ENCODE measurements around the gene CDKAL1. TPM values are rescaled to one million over a fixed set of nuclear protein-coding genes. Genes with fewer than 3 reads are reported as not detected.

The CDKAL1 gene
- total RNA-seq, 1 donor, result 26.8 TPM

- no peak overlapping the region for H3K4me3 ChIP-seq (ENCODE audit: low read depth, low read length)
- no peak for TF ChIP-seq CTCF (IDR thresholded peaks at IDR 0.05; ENCODE audit: insufficient read depth, low read depth, low read length)
- no peak for DNase-seq (ENCODE audit: low read depth)
Measured at GRCh38 chr6:20732896-20733295, 198.6 kb downstream of the CDKAL1 start.

- no peak for TF ChIP-seq CTCF (IDR thresholded peaks at IDR 0.05; ENCODE audit: insufficient read depth, low read depth, low read length)
- H3K4me3 ChIP-seq (ENCODE audit: low read depth, low read length), result no peak overlapping the region
- no peak for DNase-seq (ENCODE audit: low read depth)
Measured at GRCh38 chr6:20737912-20738311, 203.7 kb downstream of the CDKAL1 start.

GRCh38 chr6:20740088-20740487, 205.8 kb downstream of the CDKAL1 start:
- no peak for DNase-seq (ENCODE audit: low read depth)
- no peak for TF ChIP-seq CTCF (IDR thresholded peaks at IDR 0.05; ENCODE audit: insufficient read depth, low read depth, low read length)
- no peak overlapping the region for H3K4me3 ChIP-seq (ENCODE audit: low read depth, low read length)

GRCh38 chr6:20740727-20741126, 206.5 kb downstream of the CDKAL1 start:
- DNase-seq (ENCODE audit: low read depth), result no peak
- H3K4me3 ChIP-seq (ENCODE audit: low read depth, low read length), result no peak overlapping the region
- TF ChIP-seq CTCF (IDR thresholded peaks at IDR 0.05; ENCODE audit: insufficient read depth, low read depth, low read length), result no peak

- no peak overlapping the region for H3K4me3 ChIP-seq (ENCODE audit: low read depth, low read length)
- TF ChIP-seq CTCF (IDR thresholded peaks at IDR 0.05; ENCODE audit: insufficient read depth, low read depth, low read length), result no peak
- DNase-seq (ENCODE audit: low read depth), result no peak
Measured at GRCh38 chr6:20741490-20741889, 207.2 kb downstream of the CDKAL1 start.

GRCh38 chr6:20744911-20745557, 210.8 kb downstream of the CDKAL1 start:
- DNase-seq (ENCODE audit: low read depth), result no peak
- TF ChIP-seq CTCF (IDR thresholded peaks at IDR 0.05; ENCODE audit: insufficient read depth, low read depth, low read length), result no peak
- H3K4me3 ChIP-seq (ENCODE audit: low read depth, low read length), result no peak overlapping the region

GRCh38 chr6:20746024-20746423, 211.8 kb downstream of the CDKAL1 start:
- TF ChIP-seq CTCF (IDR thresholded peaks at IDR 0.05; ENCODE audit: insufficient read depth, low read depth, low read length), result no peak
- DNase-seq (ENCODE audit: low read depth), result no peak
- H3K4me3 ChIP-seq (ENCODE audit: low read depth, low read length), result no peak overlapping the region

Measured in fibroblast of villous mesenchyme (primary cell).